HepG2 (cell line): ENCODE data around the gene NELFB. TPM values are rescaled to one million over a fixed set of nuclear protein-coding genes. Genes with fewer than 3 reads are reported as not detected.
A peak's percentile ranks its signal among the peaks of the same experiment; 100 is the strongest.

Experiments
- AGO1 ChIP-seq: fragments of 200-400 bp; formaldehyde crosslinking; IDR thresholded peaks from 2 replicates; pipeline ENCODE4 v1.6.1; 2017; ENCODE audit warnings: mild to moderate bottlenecking, low read depth, low read length, moderate library complexity; ENCODE audit not compliant: poor library complexity, severe bottlenecking
- AGO2 ChIP-seq: fragments of 200-400 bp; formaldehyde crosslinking; optimal IDR thresholded peaks from 2 replicates; pipeline ENCODE3; 2017; ENCODE audit warnings: mild to moderate bottlenecking, low read depth, low read length, moderate library complexity
- ATAD3A ChIP-seq: sonication (generic); formaldehyde crosslinking; IDR thresholded peaks from 2 replicates; pipeline ENCODE4 v1.4.0; 2020; ENCODE audit warnings: missing genetic modification reagents
- ATM ChIP-seq: fragments of 450-650 bp; IDR thresholded peaks from 2 replicates; pipeline ENCODE4 v1.7.1; 2017; ENCODE audit warnings: mild to moderate bottlenecking, borderline replicate concordance
- CEBPB ChIP-seq: IDR thresholded peaks from 2 replicates; pipeline ENCODE4 v1.6.1; 2011; ENCODE audit warnings: low read depth, low read length, improper control_type of control experiment, borderline replicate concordance
- FOXK1 ChIP-seq: sonication (generic); formaldehyde crosslinking; IDR thresholded peaks from 2 replicates; pipeline ENCODE4 v1.4.0; 2020; ENCODE audit warnings: low read depth, missing genetic modification reagents, borderline replicate concordance
- FUBP1 ChIP-seq: sonication (generic); formaldehyde crosslinking; IDR thresholded peaks from 2 replicates; pipeline ENCODE4 v1.5.1; 2020; ENCODE audit warnings: missing genetic modification reagents, mild to moderate bottlenecking, borderline replicate concordance
- GPN1 ChIP-seq: sonication (generic); formaldehyde crosslinking; IDR thresholded peaks from 2 replicates; pipeline ENCODE4 v1.5.1; 2020; ENCODE audit warnings: missing genetic modification reagents, borderline replicate concordance
- HCFC1 ChIP-seq: fragments of 150-350 bp; IDR thresholded peaks from 2 replicates; pipeline ENCODE4 v1.6.1; 2014; ENCODE audit warnings: low read depth, low read length
- JUNB ChIP-seq: sonication (generic); formaldehyde crosslinking; IDR thresholded peaks from 2 replicates; pipeline ENCODE4 v1.8.0; 2022; ENCODE audit warnings: missing genetic modification reagents, mild to moderate bottlenecking, borderline replicate concordance
- KMT2A ChIP-seq: sonication (generic); formaldehyde crosslinking; IDR thresholded peaks from 2 replicates; pipeline ENCODE4 v1.4.0; 2020; ENCODE audit warnings: missing genetic modification reagents
- MTA3 ChIP-seq: sonication (generic); formaldehyde crosslinking; IDR thresholded peaks from 2 replicates; pipeline ENCODE4 v1.4.0; 2020; ENCODE audit warnings: missing genetic modification reagents
- NR2F1 ChIP-seq, 2 experiments: fragments of 450-650 bp in 1 of 2; formaldehyde crosslinking in 1 of 2; IDR thresholded peaks; 2 replicates each; pipeline versions ENCODE4 v1.5.0 to v1.6.1; 2016 to 2020; ENCODE audit warnings: mild to moderate bottlenecking in 1 of 2, missing compliant biosample characterization in 1 of 2, missing genetic modification reagents in 1 of 2, moderate library complexity in 1 of 2
- TAF15 ChIP-seq: fragments of 200-400 bp; formaldehyde crosslinking; IDR thresholded peaks from one replicate; pipeline ENCODE4 v1.6.1; 2018; ENCODE audit warnings: mild to moderate bottlenecking, low read depth, low read length; ENCODE audit not compliant: poor library complexity, severe bottlenecking
- TFAP4 ChIP-seq: sonication (generic); IDR thresholded peaks from 2 replicates; pipeline ENCODE4 v1.6.1; 2016; ENCODE audit warnings: low read depth, borderline replicate concordance
- THAP11 ChIP-seq: IDR thresholded peaks from 2 replicates; pipeline ENCODE4 v1.6.1; 2016; ENCODE audit warnings: missing biosample characterization, missing genetic modification reagents
- ZBTB42 ChIP-seq: sonication (generic); formaldehyde crosslinking; IDR thresholded peaks from 2 replicates; pipeline ENCODE4 v1.5.0; 2020; ENCODE audit warnings: mild to moderate bottlenecking, missing genetic modification reagents
- ZIK1 ChIP-seq: sonication (generic); formaldehyde crosslinking; IDR thresholded peaks from 2 replicates; pipeline ENCODE4 v1.5.0; 2020; ENCODE audit warnings: mild to moderate bottlenecking, low read depth, missing genetic modification reagents, borderline replicate concordance
- ZKSCAN8 ChIP-seq: IDR thresholded peaks from 2 replicates; pipeline ENCODE4 v1.6.1; 2016; ENCODE audit warnings: borderline replicate concordance, missing genetic modification reagents, missing compliant biosample characterization
- ZNF264 ChIP-seq: sonication (generic); formaldehyde crosslinking; IDR thresholded peaks from 2 replicates; pipeline ENCODE4 v1.4.0; 2020; ENCODE audit warnings: missing genetic modification reagents
- ZNF430 ChIP-seq: sonication (generic); formaldehyde crosslinking; IDR thresholded peaks from 2 replicates; pipeline ENCODE4 v1.9.0; 2021; ENCODE audit warnings: mild to moderate bottlenecking, missing genetic modification reagents
- ZNF530 ChIP-seq: sonication (generic); formaldehyde crosslinking; IDR thresholded peaks from 2 replicates; pipeline ENCODE4 v1.5.0; 2020; ENCODE audit warnings: low read depth, mild to moderate bottlenecking, missing genetic modification reagents
- ZNF547 ChIP-seq: sonication (generic); formaldehyde crosslinking; IDR thresholded peaks from 2 replicates; pipeline ENCODE4 v1.5.1; 2020; ENCODE audit warnings: mild to moderate bottlenecking, missing genetic modification reagents
- ZNF615 ChIP-seq: sonication (generic); formaldehyde crosslinking; IDR thresholded peaks from 2 replicates; pipeline ENCODE4 v1.5.0; 2020; ENCODE audit warnings: mild to moderate bottlenecking, missing genetic modification reagents, borderline replicate concordance
- polyA plus RNA-seq, 8 experiments: library from polyadenylated mRNA; depleted of rRNA in 3 of 8; stranded (reverse) in 7 of 8; unstranded in 1 of 8; fragments of >200 nt; fragmentation: Illumina TruSeq in 4 of 8; extraction: Trizol in 4 of 8; gene quantifications; 2 replicates each; pipeline versions ENCODE4 v1.2.1 to v1.2.3, GENCODE V29; 2011 to 2016; ENCODE audit warnings: low read depth in 4 of 8, missing spikeins in 1 of 8, mixed read lengths in 1 of 8; ENCODE audit not compliant: insufficient read depth in 1 of 8
- total RNA-seq, 5 experiments: library from RNA; depleted of rRNA; stranded (reverse); fragments of >200 nt; fragmentation: Illumina TruSeq; extraction: Trizol; gene quantifications; 2 replicates each; pipeline ENCODE4 v1.2.3, GENCODE V29; 2016; ENCODE audit warnings: low read depth in 1 of 5
- TF ChIP-seq, protein P1 (sequence below): IDR thresholded peaks from 2 replicates; pipeline ENCODE4 v1.6.1; 2016; ENCODE audit warnings: mild to moderate bottlenecking
- TF ChIP-seq, protein P2 (sequence below): IDR thresholded peaks from 2 replicates; pipeline ENCODE4 v1.6.1; 2016; ENCODE audit warnings: missing compliant biosample characterization, missing genetic modification reagents, borderline replicate concordance

NELFB gene
- total and polyA plus RNA-seq, 2 of the 13 experiments (the other 11 are each of a cell fraction or from before 2014, with no cell fraction given) = 26.5 to 45.8 TPM

- TF ChIP-seq FUBP1 (no peak), TAF15 (no peak), ZBTB42 (CRISPR knock-in tag) (no peak), KMT2A (no peak), AGO2 (no peak), CEBPB (no peak), GPN1 (CRISPR knock-in tag) (no peak), NR2F1 (CRISPR knock-in tag; IDR thresholded peaks at IDR 0.05) (no peak), ZKSCAN8 (CRISPR knock-in tag) (no peak), ATAD3A (CRISPR knock-in tag) (no peak), ATM (no peak), TFAP4 (peak; percentile 75; the same call in 1 of the 2 replicates), ZNF615 (no peak), ZNF547 (no peak), ZNF264 (CRISPR knock-in tag) (no peak), THAP11 (CRISPR knock-in tag) (peak; percentile 98), ZIK1 (CRISPR knock-in tag) (no peak), HCFC1 (peak; percentile 81), AGO1 (no peak), FOXK1 (peak; percentile 80; the same call in 1 of the 2 replicates), ZNF530 (no peak), MTA3 (CRISPR knock-in tag) (no peak), JUNB (CRISPR knock-in tag) (no peak), ZNF430 (CRISPR knock-in tag) (no peak)
- TF ChIP-seq, protein P1, sequence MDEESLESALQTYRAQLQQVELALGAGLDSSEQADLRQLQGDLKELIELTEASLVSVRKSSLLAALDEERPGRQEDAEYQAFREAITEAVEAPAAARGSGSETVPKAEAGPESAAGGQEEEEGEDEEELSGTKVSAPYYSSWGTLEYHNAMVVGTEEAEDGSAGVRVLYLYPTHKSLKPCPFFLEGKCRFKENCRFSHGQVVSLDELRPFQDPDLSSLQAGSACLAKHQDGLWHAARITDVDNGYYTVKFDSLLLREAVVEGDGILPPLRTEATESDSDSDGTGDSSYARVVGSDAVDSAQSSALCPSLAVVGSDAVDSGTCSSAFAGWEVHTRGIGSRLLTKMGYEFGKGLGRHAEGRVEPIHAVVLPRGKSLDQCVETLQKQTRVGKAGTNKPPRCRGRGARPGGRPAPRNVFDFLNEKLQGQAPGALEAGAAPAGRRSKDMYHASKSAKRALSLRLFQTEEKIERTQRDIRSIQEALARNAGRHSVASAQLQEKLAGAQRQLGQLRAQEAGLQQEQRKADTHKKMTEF (CRISPR knock-in tag) = 0 out of 2 replicates have a peak, but pooled peaks have one; percentile 46
- TF ChIP-seq, protein P2, sequence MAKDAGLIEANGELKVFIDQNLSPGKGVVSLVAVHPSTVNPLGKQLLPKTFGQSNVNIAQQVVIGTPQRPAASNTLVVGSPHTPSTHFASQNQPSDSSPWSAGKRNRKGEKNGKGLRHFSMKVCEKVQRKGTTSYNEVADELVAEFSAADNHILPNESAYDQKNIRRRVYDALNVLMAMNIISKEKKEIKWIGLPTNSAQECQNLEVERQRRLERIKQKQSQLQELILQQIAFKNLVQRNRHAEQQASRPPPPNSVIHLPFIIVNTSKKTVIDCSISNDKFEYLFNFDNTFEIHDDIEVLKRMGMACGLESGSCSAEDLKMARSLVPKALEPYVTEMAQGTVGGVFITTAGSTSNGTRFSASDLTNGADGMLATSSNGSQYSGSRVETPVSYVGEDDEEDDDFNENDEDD (CRISPR knock-in tag) = no peak; the same call in 1 of the 2 replicates
Observed at GRCh38 chr9:137294091-137294680, 39.1 kb downstream of the NELFB start (continued).
